ENCODE data around the gene SPAG8. TPM values are rescaled to one million over a fixed set of nuclear protein-coding genes. Genes with fewer than 3 reads are reported as not detected.

SPAG8 gene
- polyA plus RNA-seq, 4 donors = 0.49 to 0.72 TPM; not detected in 2

GRCh38 chr9:35766997-35767396 lies 45.1 kb downstream of the SPAG8 start:
- no peaks in the 10 kb centered on the region for H3K9me3 ChIP-seq (ENCODE audit: control insufficient read depth in 2 of 2, insufficient read depth in 1 of 2, low read depth in 1 of 2, low read length in 1 of 2)
- DNase-seq (no peak), FAIRE-seq (no peak)
- H3K27me3 ChIP-seq (ENCODE audit: control insufficient read depth in 3 of 3, insufficient read depth in 3 of 3, low read length in 3 of 3) = no peaks in the 10 kb centered on the region
- no peak overlapping the region for H3K27ac ChIP-seq (ENCODE audit: low read depth in 1 of 3, low read length in 2 of 3)
- H3K4me1 ChIP-seq (ENCODE audit: control insufficient read depth in 3 of 3, insufficient read depth in 2 of 3, low read depth in 1 of 3, low read length in 2 of 3) = peaks cover 2 to 15% (median 8%) of the 10 kb centered on the region in 3 donors
- no peak overlapping the region for H3K4me3 ChIP-seq (ENCODE audit: low read depth in 1 of 3, low read length in 3 of 3)
- WGBS, 3 donors = 80 to 94% (median 87%) methylated on average over 2 of the region's 2 CpGs
- H3K36me3 ChIP-seq (ENCODE audit: control insufficient read depth in 3 of 3, insufficient read depth in 2 of 3, low read depth in 1 of 3, low read length in 3 of 3) = no peaks in the 10 kb centered on the region

GRCh38 chr9:35763803-35764202 lies 48.3 kb downstream of the SPAG8 start:
- FAIRE-seq = no peak
- H3K27me3 ChIP-seq (ENCODE audit: control insufficient read depth in 3 of 3, insufficient read depth in 3 of 3, low read length in 3 of 3) = no peaks in the 10 kb centered on the region
- H3K4me3 ChIP-seq (ENCODE audit: low read depth in 1 of 3, low read length in 3 of 3) = no peak overlapping the region
- H3K4me1 ChIP-seq (ENCODE audit: control insufficient read depth in 3 of 3, insufficient read depth in 2 of 3, low read depth in 1 of 3, low read length in 2 of 3) = peaks cover 0 to 14% (median 0%) of the 10 kb centered on the region in 3 donors
- DNase-seq = no peak
- H3K36me3 ChIP-seq (ENCODE audit: control insufficient read depth in 3 of 3, insufficient read depth in 2 of 3, low read depth in 1 of 3, low read length in 3 of 3) = peaks cover 0 to 4% (median 0%) of the 10 kb centered on the region in 3 donors
- no peak overlapping the region for H3K27ac ChIP-seq (ENCODE audit: low read depth in 1 of 3, low read length in 2 of 3)
- WGBS, 3 donors = 95 to 100% (median 96%) methylated on average over 1 of the region's 1 CpG
- H3K9me3 ChIP-seq (ENCODE audit: control insufficient read depth in 2 of 2, insufficient read depth in 1 of 2, low read depth in 1 of 2, low read length in 1 of 2) = no peaks in the 10 kb centered on the region

GRCh38 chr9:35763181-35763580 lies 48.9 kb downstream of the SPAG8 start:
- H3K36me3 ChIP-seq (ENCODE audit: control insufficient read depth in 3 of 3, insufficient read depth in 2 of 3, low read depth in 1 of 3, low read length in 3 of 3) = peaks cover 0 to 4% (median 0%) of the 10 kb centered on the region in 3 donors
- DNase-seq (no peak), FAIRE-seq (no peak)
- H3K4me3 ChIP-seq (ENCODE audit: low read depth in 1 of 3, low read length in 3 of 3) = no peak overlapping the region
- no peaks in the 10 kb centered on the region for H3K27me3 ChIP-seq (ENCODE audit: control insufficient read depth in 3 of 3, insufficient read depth in 3 of 3, low read length in 3 of 3)
- no peaks in the 10 kb centered on the region for H3K9me3 ChIP-seq (ENCODE audit: control insufficient read depth in 2 of 2, insufficient read depth in 1 of 2, low read depth in 1 of 2, low read length in 1 of 2)
- peaks cover 0 to 20% (median 3%) of the 10 kb centered on the region in 3 donors for H3K4me1 ChIP-seq (ENCODE audit: control insufficient read depth in 3 of 3, insufficient read depth in 2 of 3, low read depth in 1 of 3, low read length in 2 of 3)
- WGBS, 3 donors = 36 to 67% (median 66%) methylated on average over 2 of the region's 2 CpGs
- no peak overlapping the region for H3K27ac ChIP-seq (ENCODE audit: low read depth in 1 of 3, low read length in 2 of 3)

GRCh38 chr9:35760651-35761050 lies 51.4 kb downstream of the SPAG8 start:
- Histone ChIP-seq H3K36me3 (ENCODE audit: control insufficient read depth in 3 of 3, insufficient read depth in 2 of 3, low read depth in 1 of 3, low read length in 3 of 3) (peaks cover 0 to 8% (median 0%) of the 10 kb centered on the region in 3 donors), H3K9me3 (ENCODE audit: control insufficient read depth in 2 of 2, insufficient read depth in 1 of 2, low read depth in 1 of 2, low read length in 1 of 2) (no peaks in the 10 kb centered on the region), H3K4me1 (ENCODE audit: control insufficient read depth in 3 of 3, insufficient read depth in 2 of 3, low read depth in 1 of 3, low read length in 2 of 3) (peaks cover 0 to 24% (median 3%) of the 10 kb centered on the region in 3 donors), H3K27me3 (ENCODE audit: control insufficient read depth in 3 of 3, insufficient read depth in 3 of 3, low read length in 3 of 3) (no peaks in the 10 kb centered on the region), H3K27ac (ENCODE audit: low read depth in 1 of 3, low read length in 2 of 3) (peak overlapping the region in 1 of 3 donors; percentile 7), H3K4me3 (ENCODE audit: low read depth in 1 of 3, low read length in 3 of 3) (no peak overlapping the region)
- DNase-seq (peak in 1 of 2 donors; percentile 78), FAIRE-seq (no peak)
- WGBS, 3 donors = 48 to 60% (median 58%) methylated on average over 2 of the region's 2 CpGs

- Histone ChIP-seq H3K36me3 (ENCODE audit: control insufficient read depth in 3 of 3, insufficient read depth in 2 of 3, low read depth in 1 of 3, low read length in 3 of 3) (peaks cover 0 to 8% (median 0%) of the 10 kb centered on the region in 3 donors), H3K9me3 (ENCODE audit: control insufficient read depth in 2 of 2, insufficient read depth in 1 of 2, low read depth in 1 of 2, low read length in 1 of 2) (no peaks in the 10 kb centered on the region), H3K27me3 (ENCODE audit: control insufficient read depth in 3 of 3, insufficient read depth in 3 of 3, low read length in 3 of 3) (no peaks in the 10 kb centered on the region), H3K4me1 (ENCODE audit: control insufficient read depth in 3 of 3, insufficient read depth in 2 of 3, low read depth in 1 of 3, low read length in 2 of 3) (peaks cover 0 to 24% (median 3%) of the 10 kb centered on the region in 3 donors), H3K4me3 (ENCODE audit: low read depth in 1 of 3, low read length in 3 of 3) (no peak overlapping the region), H3K27ac (ENCODE audit: low read depth in 1 of 3, low read length in 2 of 3) (no peak overlapping the region)
- WGBS, 3 donors = 94 to 98% (median 94%) methylated on average over 4 of the region's 4 CpGs
- DNase-seq = no peak
- no peak for FAIRE-seq
Observed at GRCh38 chr9:35759795-35760194, 52.3 kb downstream of the SPAG8 start.

Other genes with a start within 250 kb of the SPAG8 start
- gene TESK1, start 207.0 kb downstream of the SPAG8 start, polyA plus RNA-seq = 10 to 100 TPM; 22.4 to 53.0 (median 43.1) TPM
- 1 to 10 TPM in 3 of 4 donors, under 1 TPM in 1; 0.54 to 2.3 (median 1.6) TPM for gene CD72, start 193.8 kb downstream of the SPAG8 start, polyA plus RNA-seq
- 1 to 10 TPM in 3 of 4 donors, under 1 TPM in 1; 0.89 to 5.9 (median 1.4) TPM for gene SIT1, start 161.3 kb downstream of the SPAG8 start, polyA plus RNA-seq
- gene RMRP, start 154.2 kb downstream of the SPAG8 start, polyA plus RNA-seq = 100 to 1,000 TPM in 1 of 4 donors, not detected in 3; 269 TPM
- gene CCDC107, start 154.0 kb downstream of the SPAG8 start, polyA plus RNA-seq = 10 to 100 TPM; 10.6 to 49.0 (median 27.3) TPM
- 1 to 10 TPM in 2 of 4 donors, under 1 TPM in 2; 0.54 to 8.7 (median 3.3) TPM for gene ARHGEF39, start 147.1 kb downstream of the SPAG8 start, polyA plus RNA-seq
- gene CA9, start 138.3 kb downstream of the SPAG8 start, polyA plus RNA-seq = 100 to 1,000 TPM in 1 of 4 donors, 1 to 10 TPM in 2, under 1 TPM in 1; 0.09 to 172 (median 4.4) TPM
- gene TPM2, start 122.3 kb downstream of the SPAG8 start, polyA plus RNA-seq = 100 to 1,000 TPM in 1 of 4 donors, 10 to 100 TPM in 3; 23.0 to 253 (median 81.2) TPM
- gene TLN1, start 80.1 kb downstream of the SPAG8 start, polyA plus RNA-seq = 100 to 1,000 TPM in 1 of 4 donors, 10 to 100 TPM in 3; 82.1 to 103 (median 88.5) TPM
- gene CREB3, start 79.6 kb downstream of the SPAG8 start, polyA plus RNA-seq = 10 to 100 TPM; 22.3 to 31.2 (median 27.7) TPM
- 100 to 1,000 TPM in 3 of 4 donors, 10 to 100 TPM in 1; 63.4 to 176 (median 136) TPM for gene GBA2, start 63.0 kb downstream of the SPAG8 start, polyA plus RNA-seq
- gene RGP1, start 63.0 kb downstream of the SPAG8 start, polyA plus RNA-seq = 10 to 100 TPM in 3 of 4 donors, 1 to 10 TPM in 1; 8.1 to 20.9 (median 15.4) TPM
- gene MSMP, start 58.0 kb downstream of the SPAG8 start, polyA plus RNA-seq = under 1 TPM in 2 of 4 donors, not detected in 2; 0.18 to 0.52 TPM
- 10 to 100 TPM in 1 of 4 donors, 1 to 10 TPM in 2, under 1 TPM in 1; 0.89 to 12.0 (median 4.9) TPM for gene NPR2, start 20.7 kb downstream of the SPAG8 start, polyA plus RNA-seq
- 100 to 1,000 TPM in 2 of 4 donors, 10 to 100 TPM in 2; 34.4 to 138 (median 93.9) TPM for gene HINT2, start 2.8 kb upstream of the SPAG8 start, polyA plus RNA-seq
- gene FAM221B, start 16.5 kb upstream of the SPAG8 start, polyA plus RNA-seq = under 1 TPM in 1 of 4 donors, not detected in 3; 0.09 TPM
- gene TMEM8B, start 17.0 kb upstream of the SPAG8 start, polyA plus RNA-seq = 10 to 100 TPM in 1 of 4 donors, 1 to 10 TPM in 2, under 1 TPM in 1; 0.89 to 35.9 (median 4.5) TPM
- under 1 TPM in 1 of 4 donors, not detected in 3; 0.19 TPM for gene OR13J1, start 58.1 kb upstream of the SPAG8 start, polyA plus RNA-seq
- gene HRCT1, start 93.9 kb upstream of the SPAG8 start, polyA plus RNA-seq = 10 to 100 TPM in 1 of 4 donors, 1 to 10 TPM in 3; 1.8 to 17.8 (median 7.5) TPM
- gene SPAAR, start 97.2 kb upstream of the SPAG8 start, polyA plus RNA-seq = under 1 TPM; 0.45 to 0.81 (median 0.54) TPM
- under 1 TPM in 1 of 4 donors, not detected in 3; 0.06 TPM for gene OR2S2, start 145.9 kb upstream of the SPAG8 start, polyA plus RNA-seq
- gene RECK, start 224.7 kb upstream of the SPAG8 start, polyA plus RNA-seq = 1 to 10 TPM in 2 of 4 donors, under 1 TPM in 1, not detected in 1; 0.81 to 5.0 (median 4.7) TPM

Data from small intestine (tissue), 7 donors.